K562 (cell line): Measurements from ENCODE around the gene SLC9B2. TPM values are rescaled to one million over a fixed set of nuclear protein-coding genes. Genes with fewer than 3 reads are reported as not detected.

Experiments used
- ATAC-seq: fragments of 200-7000 bp; cut with Tn5 transposase; 3 replicates; pipeline ENCODE4 v1.9.1; 2020; ENCODE audit warnings: moderate library complexity
- BruUV-seq: library from RNA; stranded (reverse); fragments of 400-500 nt; replicated peaks from 2 replicates; lab custom pipeline; 2021; lab: Mats Ljungman, UMichigan
- CTCF ChIA-PET: fragments of 300-600 bp; formaldehyde crosslinking; extraction: SDS; loops from one replicate; lab custom pipeline; 2021; ENCODE audit warnings: low intra/inter-chr PET ratio; lab: Yijun Ruan, JAX
- POLR2A ChIA-PET: fragments of 300-600, 350-650 bp; sonication (Branson Sonifier 250); formaldehyde crosslinking; extraction: SDS; loops from one replicate; lab custom pipeline; 2021; ENCODE audit warnings: antibody characterized with exemption, inconsistent platforms; lab: Yijun Ruan, JAX
- DNase-seq, 4 experiments: peaks; one replicate each; pipeline versions ENCODE4 v3.0.0 to v3.0.0-alpha.2; 2011 to 2018; ENCODE audit warnings: low spot score in 3 of 4, mixed read lengths in 3 of 4; ENCODE audit errors: extremely low read depth in 1 of 4
- FAIRE-seq: peaks from 2 replicates; lab custom pipeline; 2011; peaks lifted over from hg19 to GRCh38; lab: Jason Lieb, UNC
- H2AFZ ChIP-seq: 2 replicates; pipeline ENCODE4 v1.6.0; 2011; ENCODE audit warnings: low read depth, low read length, control low read depth, inconsistent platforms
- H3K27ac ChIP-seq: fragments of 200-600 bp; 3 replicates; pipeline ENCODE4 v1.8.0; 2011; ENCODE audit warnings: low read depth, mild to moderate bottlenecking, control low read depth, inconsistent platforms, low read length, moderate library complexity, mixed read lengths; ENCODE audit errors: extremely low read depth
- H3K27me3 ChIP-seq, 2 experiments: fragments of 300-600 bp in 1 of 2; 2 replicates in 1 of 2; 3 replicates in 1 of 2; pipeline versions ENCODE4 v1.6.0 to v1.8.0; 2011; ENCODE audit warnings: inconsistent platforms in 2 of 2, low read length in 2 of 2, mild to moderate bottlenecking in 1 of 2, mixed read lengths in 1 of 2, moderate library complexity in 1 of 2; ENCODE audit not compliant: control insufficient read depth in 2 of 2, insufficient read depth in 2 of 2
- H3K36me3 ChIP-seq: fragments of 300-600 bp; 3 replicates; pipeline ENCODE4 v1.8.0; 2011; ENCODE audit warnings: mild to moderate bottlenecking, low read length, inconsistent platforms; ENCODE audit not compliant: control insufficient read depth, insufficient read depth
- H3K4me1 ChIP-seq, 2 experiments: fragments of 200-600 bp in 1 of 2; replicated peaks in 1 of 2; 2 replicates in 1 of 2; 3 replicates in 1 of 2; pipeline versions ENCODE4 v1.5.1 to v1.8.0; 2011; ENCODE audit warnings: inconsistent platforms in 2 of 2, low read length in 2 of 2, mild to moderate bottlenecking in 1 of 2, mixed read lengths in 1 of 2, moderate library complexity in 1 of 2; ENCODE audit not compliant: control insufficient read depth in 2 of 2, insufficient read depth in 2 of 2
- H3K4me2 ChIP-seq: 2 replicates; pipeline ENCODE4 v1.6.1; 2011; ENCODE audit warnings: low read length, control low read depth, inconsistent platforms, mixed read lengths; ENCODE audit not compliant: insufficient read depth
- H3K4me3 ChIP-seq: fragments of 200-600 bp; sonication (generic), shearing (Covaris generic); 2 replicates; pipeline ENCODE4 v1.5.1; 2016; ENCODE audit warnings: control low read depth, inconsistent platforms
- H3K79me2 ChIP-seq: fragments of 200-600 bp; 3 replicates; pipeline ENCODE4 v1.8.0; 2011; ENCODE audit warnings: low read length, inconsistent platforms; ENCODE audit not compliant: control insufficient read depth, insufficient read depth
- H3K9ac ChIP-seq, 2 experiments: 2 replicates each; pipeline versions ENCODE4 v1.6.0 to v1.6.1; 2011; ENCODE audit warnings: low read depth in 2 of 2, low read length in 2 of 2, control low read depth in 1 of 2, inconsistent platforms in 1 of 2, mild to moderate bottlenecking in 1 of 2, mixed read lengths in 1 of 2; ENCODE audit not compliant: insufficient read depth in 1 of 2
- H3K9me1 ChIP-seq: one replicate; pipeline ENCODE4 v1.6.0; 2011; ENCODE audit warnings: inconsistent platforms, mild to moderate bottlenecking, low read length, moderate library complexity; ENCODE audit not compliant: control insufficient read depth, insufficient read depth
- H3K9me3 ChIP-seq: replicated peaks from 2 replicates; pipeline ENCODE4 v1.5.1; 2011; ENCODE audit warnings: low read depth, low read length, inconsistent platforms; ENCODE audit not compliant: control insufficient read depth, insufficient read depth
- H4K20me1 ChIP-seq: replicated peaks from 2 replicates; pipeline ENCODE4 v1.6.1; 2011; ENCODE audit warnings: low read length, inconsistent platforms, mixed read lengths; ENCODE audit not compliant: control insufficient read depth, insufficient read depth
- SMC3 ChIP-seq: conservative IDR thresholded peaks from 2 replicates; pipeline ENCODE4 v1.6.1; 2011; ENCODE audit warnings: low read depth, low read length, improper control_type of control experiment; ENCODE audit not compliant: insufficient read depth
- STAG1 ChIP-seq: sonication (generic); formaldehyde crosslinking; IDR thresholded peaks from 2 replicates; pipeline ENCODE4 v1.5.0; 2020; ENCODE audit warnings: missing genetic modification reagents, borderline replicate concordance
- WGBS: fragments of 100-300 bp; shearing (Covaris generic); methylation state at CpG from one replicate; pipeline ENCODE4 v1.1.6; 2016; ENCODE audit warnings: low coverage, mixed read lengths; ENCODE audit not compliant: insufficient coverage; ENCODE audit errors: missing lambda C conversion rate; 5-methylcytosine and 5-hydroxymethylcytosine counted together
- in situ Hi-C: fragments of 300-500 bp; cut with MboI; formaldehyde crosslinking; loops from 4 replicates; pipeline ENCODE4 v1.15.0; 2018; ENCODE audit warnings: inconsistent platforms, mixed read lengths
- intact Hi-C: fragments of 100-400 bp; cut with micrococcal nuclease; formaldehyde crosslinking; loops from 2 replicates; pipeline ENCODE4 v1.14.2; 2022
- polyA plus RNA-seq, 8 experiments: library from polyadenylated mRNA; depleted of rRNA in 4 of 8; stranded (reverse) in 5 of 8; unstranded in 3 of 8; fragments of >200 nt; fragmentation: Nextera tagmentation in 2 of 8; fragmentation: Illumina TruSeq in 1 of 8; extraction: Ambion mirVana in 2 of 8; extraction: Trizol in 1 of 8; gene quantifications; 2 replicates each; pipeline versions ENCODE4 v1.2.1 to v1.2.3, GENCODE V29; 2011 to 2014; ENCODE audit warnings: inconsistent platforms in 1 of 8, missing spikeins in 1 of 8
- total RNA-seq, 7 experiments: library from RNA; depleted of rRNA in 6 of 7; stranded (reverse); fragments of >200 nt in 6 of 7; fragmentation: Illumina TruSeq in 2 of 7; extraction: Trizol in 2 of 7; gene quantifications; 2 replicates each; pipeline versions ENCODE4 v1.2.1 to v1.2.3, GENCODE V29; 2011 to 2021; ENCODE audit warnings: low replicate concordance in 1 of 7
- TF ChIP-seq, protein P1 (sequence below): IDR thresholded peaks from 2 replicates; pipeline ENCODE4 v1.6.1; 2012; ENCODE audit warnings: low read depth, low read length, improper control_type of control experiment, borderline replicate concordance
- TF ChIP-seq, protein P2 (sequence below), 3 experiments: IDR thresholded peaks in 2 of 3; conservative IDR thresholded peaks in 1 of 3; 2 replicates each; pipeline ENCODE4 v1.5.1; 2011 to 2012; ENCODE audit warnings: low read length in 3 of 3, mild to moderate bottlenecking in 3 of 3, control low read depth in 2 of 3, improper control_type of control experiment in 1 of 3, inconsistent platforms in 1 of 3, low read depth in 1 of 3, mixed read lengths in 1 of 3, moderate library complexity in 1 of 3; ENCODE audit not compliant: insufficient read depth in 2 of 3
- TF ChIP-seq, protein P3 (sequence below): fragments of 450-650 bp; formaldehyde crosslinking; IDR thresholded peaks from 2 replicates; pipeline ENCODE4 v1.4.0; 2020; ENCODE audit warnings: mild to moderate bottlenecking, moderate library complexity
- TF ChIP-seq, protein P4 (sequence below), 2 experiments: fragments of 450-650 bp; formaldehyde crosslinking in 1 of 2; IDR thresholded peaks; 2 replicates each; pipeline versions ENCODE4 v1.4.0 to v1.6.1; 2014 to 2020; ENCODE audit warnings: mild to moderate bottlenecking in 2 of 2, borderline replicate concordance in 1 of 2, low read depth in 1 of 2

SLC9B2 gene
- total and polyA plus RNA-seq, 9 of the 15 experiments (the other 6 are each of a cell fraction or from before 2014, with no cell fraction given): 6.6 to 14.6 (median 11.4) TPM

GRCh38 chr4:103032574-103032973, 44.0 kb downstream of the SLC9B2 start:
- intact Hi-C loops (loop anchor here (1.0 kb wide), 1 partner anchor 412 kb away; no protein-coding TSS in a partner anchor), in situ Hi-C loops (no loop called here)
- Histone ChIP-seq H3K9me1 (no peaks in the 10 kb centered on the region), H3K9ac (no peak overlapping the region), H4K20me1 (no peaks in the 10 kb centered on the region), H3K27ac (no peak overlapping the region), H3K4me3 (no peak overlapping the region), H3K4me1 (no peaks in the 10 kb centered on the region), H3K79me2 (no peaks in the 10 kb centered on the region), H3K9me3 (no peaks in the 10 kb centered on the region), H3K4me2 (no peak overlapping the region), H3K36me3 (no peaks in the 10 kb centered on the region), H3K27me3 (no peaks in the 10 kb centered on the region), H2AFZ (no peak overlapping the region)
- ATAC-seq (peak; percentile 99), DNase-seq (peak; percentile 46 to 66 (median 50)), FAIRE-seq (peak; percentile 80)
- ChIA-PET CTCF (interaction anchor here (0.5 to 1.6 kb wide), 4 partner anchors 410 to 952 kb away, joined by 3 to 6 read pairs (median 4); no protein-coding TSS in a partner anchor), POLR2A (interaction anchor here (0.6 to 1.1 kb wide), 3 partner anchors 11 to 559 kb away, joined by 3 to 4 read pairs (median 3); no protein-coding TSS in a partner anchor)
- WGBS: 15% methylated on average over 2 of the region's 2 CpGs
- no TSS peak for BruUV-seq
- TF ChIP-seq SMC3 (peak; percentile 47; the same call in 1 of the 2 replicates), STAG1 (peak; percentile 50; the same call in 1 of the 2 replicates)
- TF ChIP-seq, protein P1, sequence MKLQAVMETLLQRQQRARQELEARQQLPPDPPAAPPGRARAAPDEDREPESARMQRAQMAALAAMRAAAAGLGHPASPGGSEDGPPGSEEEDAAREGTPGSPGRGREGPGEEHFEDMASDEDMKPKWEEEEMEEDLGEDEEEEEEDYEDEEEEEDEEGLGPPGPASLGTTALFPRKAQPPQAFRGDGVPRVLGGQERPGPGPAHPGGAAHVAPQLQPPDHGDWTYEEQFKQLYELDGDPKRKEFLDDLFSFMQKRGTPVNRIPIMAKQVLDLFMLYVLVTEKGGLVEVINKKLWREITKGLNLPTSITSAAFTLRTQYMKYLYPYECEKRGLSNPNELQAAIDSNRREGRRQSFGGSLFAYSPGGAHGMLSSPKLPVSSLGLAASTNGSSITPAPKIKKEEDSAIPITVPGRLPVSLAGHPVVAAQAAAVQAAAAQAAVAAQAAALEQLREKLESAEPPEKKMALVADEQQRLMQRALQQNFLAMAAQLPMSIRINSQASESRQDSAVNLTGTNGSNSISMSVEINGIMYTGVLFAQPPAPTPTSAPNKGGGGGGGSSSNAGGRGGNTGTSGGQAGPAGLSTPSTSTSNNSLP: no peak
- TF ChIP-seq, protein P2, sequence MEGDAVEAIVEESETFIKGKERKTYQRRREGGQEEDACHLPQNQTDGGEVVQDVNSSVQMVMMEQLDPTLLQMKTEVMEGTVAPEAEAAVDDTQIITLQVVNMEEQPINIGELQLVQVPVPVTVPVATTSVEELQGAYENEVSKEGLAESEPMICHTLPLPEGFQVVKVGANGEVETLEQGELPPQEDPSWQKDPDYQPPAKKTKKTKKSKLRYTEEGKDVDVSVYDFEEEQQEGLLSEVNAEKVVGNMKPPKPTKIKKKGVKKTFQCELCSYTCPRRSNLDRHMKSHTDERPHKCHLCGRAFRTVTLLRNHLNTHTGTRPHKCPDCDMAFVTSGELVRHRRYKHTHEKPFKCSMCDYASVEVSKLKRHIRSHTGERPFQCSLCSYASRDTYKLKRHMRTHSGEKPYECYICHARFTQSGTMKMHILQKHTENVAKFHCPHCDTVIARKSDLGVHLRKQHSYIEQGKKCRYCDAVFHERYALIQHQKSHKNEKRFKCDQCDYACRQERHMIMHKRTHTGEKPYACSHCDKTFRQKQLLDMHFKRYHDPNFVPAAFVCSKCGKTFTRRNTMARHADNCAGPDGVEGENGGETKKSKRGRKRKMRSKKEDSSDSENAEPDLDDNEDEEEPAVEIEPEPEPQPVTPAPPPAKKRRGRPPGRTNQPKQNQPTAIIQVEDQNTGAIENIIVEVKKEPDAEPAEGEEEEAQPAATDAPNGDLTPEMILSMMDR (IDR thresholded peaks at IDR 0.05 in 2 of 3, conservative IDR thresholded peaks at IDR 0.05 in 1 of 3; ENCODE audit: insufficient read depth in 2 of 3, low read depth in 1 of 3, low read length in 3 of 3): peak; percentile 78 to 82 (median 79)
- TF ChIP-seq, protein P3, sequence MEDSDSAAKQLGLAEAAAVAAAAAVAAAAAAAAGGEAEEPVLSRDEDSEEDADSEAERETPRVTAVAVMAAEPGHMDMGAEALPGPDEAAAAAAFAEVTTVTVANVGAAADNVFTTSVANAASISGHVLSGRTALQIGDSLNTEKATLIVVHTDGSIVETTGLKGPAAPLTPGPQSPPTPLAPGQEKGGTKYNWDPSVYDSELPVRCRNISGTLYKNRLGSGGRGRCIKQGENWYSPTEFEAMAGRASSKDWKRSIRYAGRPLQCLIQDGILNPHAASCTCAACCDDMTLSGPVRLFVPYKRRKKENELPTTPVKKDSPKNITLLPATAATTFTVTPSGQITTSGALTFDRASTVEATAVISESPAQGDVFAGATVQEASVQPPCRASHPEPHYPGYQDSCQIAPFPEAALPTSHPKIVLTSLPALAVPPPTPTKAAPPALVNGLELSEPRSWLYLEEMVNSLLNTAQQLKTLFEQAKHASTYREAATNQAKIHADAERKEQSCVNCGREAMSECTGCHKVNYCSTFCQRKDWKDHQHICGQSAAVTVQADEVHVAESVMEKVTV: 0 out of 2 replicates have a peak, but pooled peaks have one; percentile 34
- TF ChIP-seq, protein P4, sequence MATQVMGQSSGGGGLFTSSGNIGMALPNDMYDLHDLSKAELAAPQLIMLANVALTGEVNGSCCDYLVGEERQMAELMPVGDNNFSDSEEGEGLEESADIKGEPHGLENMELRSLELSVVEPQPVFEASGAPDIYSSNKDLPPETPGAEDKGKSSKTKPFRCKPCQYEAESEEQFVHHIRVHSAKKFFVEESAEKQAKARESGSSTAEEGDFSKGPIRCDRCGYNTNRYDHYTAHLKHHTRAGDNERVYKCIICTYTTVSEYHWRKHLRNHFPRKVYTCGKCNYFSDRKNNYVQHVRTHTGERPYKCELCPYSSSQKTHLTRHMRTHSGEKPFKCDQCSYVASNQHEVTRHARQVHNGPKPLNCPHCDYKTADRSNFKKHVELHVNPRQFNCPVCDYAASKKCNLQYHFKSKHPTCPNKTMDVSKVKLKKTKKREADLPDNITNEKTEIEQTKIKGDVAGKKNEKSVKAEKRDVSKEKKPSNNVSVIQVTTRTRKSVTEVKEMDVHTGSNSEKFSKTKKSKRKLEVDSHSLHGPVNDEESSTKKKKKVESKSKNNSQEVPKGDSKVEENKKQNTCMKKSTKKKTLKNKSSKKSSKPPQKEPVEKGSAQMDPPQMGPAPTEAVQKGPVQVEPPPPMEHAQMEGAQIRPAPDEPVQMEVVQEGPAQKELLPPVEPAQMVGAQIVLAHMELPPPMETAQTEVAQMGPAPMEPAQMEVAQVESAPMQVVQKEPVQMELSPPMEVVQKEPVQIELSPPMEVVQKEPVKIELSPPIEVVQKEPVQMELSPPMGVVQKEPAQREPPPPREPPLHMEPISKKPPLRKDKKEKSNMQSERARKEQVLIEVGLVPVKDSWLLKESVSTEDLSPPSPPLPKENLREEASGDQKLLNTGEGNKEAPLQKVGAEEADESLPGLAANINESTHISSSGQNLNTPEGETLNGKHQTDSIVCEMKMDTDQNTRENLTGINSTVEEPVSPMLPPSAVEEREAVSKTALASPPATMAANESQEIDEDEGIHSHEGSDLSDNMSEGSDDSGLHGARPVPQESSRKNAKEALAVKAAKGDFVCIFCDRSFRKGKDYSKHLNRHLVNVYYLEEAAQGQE (IDR thresholded peaks at IDR 0.05; ENCODE audit: borderline replicate concordance): peak; percentile 41; the same call in 1 of the 2 replicates
- TF ChIP-seq, protein P4 (CRISPR knock-in tag; IDR thresholded peaks at IDR 0.05; ENCODE audit: low read depth): no peak
